Measurements from ENCODE around the gene LRP2BP.
A peak's percentile ranks its signal among the peaks of the same experiment; 100 is the strongest.

Gene LRP2BP

DNA sequence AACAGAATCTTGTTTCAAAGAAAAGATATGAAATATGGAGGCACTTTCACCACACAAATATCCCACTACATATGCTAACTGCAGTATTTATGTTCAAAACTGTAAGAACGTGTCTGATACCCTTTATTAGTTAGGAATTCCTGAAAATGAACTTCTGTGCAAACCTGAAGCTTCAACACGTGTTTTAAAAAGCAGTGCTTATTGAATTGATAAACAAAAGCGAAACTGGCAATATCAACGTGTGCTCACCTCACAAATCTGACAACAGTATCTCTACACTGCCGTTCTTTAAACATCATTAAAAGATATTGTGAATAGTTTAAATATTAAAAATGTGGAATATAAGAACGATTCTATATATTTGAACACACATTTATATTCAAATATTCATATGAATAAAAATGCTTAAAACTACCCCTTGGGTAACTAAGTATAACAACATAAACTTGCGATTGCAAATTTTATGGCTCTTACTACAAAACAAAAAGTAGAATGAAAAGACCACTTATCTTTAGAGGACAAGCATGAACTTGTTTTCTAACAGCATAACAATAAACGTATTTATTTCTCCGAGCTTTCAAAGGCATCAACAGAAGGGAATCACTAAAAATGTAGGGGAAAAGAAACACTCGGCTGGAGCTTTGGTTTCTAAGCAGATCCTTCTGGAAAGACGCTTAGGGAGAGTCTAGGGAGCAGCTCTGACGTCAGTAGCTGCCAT lies at the start of gene LRP2BP:
Gene LRP2BP, minus strand, starts transcription at position 687 of the 718 bp plus-strand sequence. CDS start 17,738 bp downstream, outside the sequence.
- DNase-seq (ENCODE audit: low read depth), result no peak

- no peak for DNase-seq (ENCODE audit: low read depth)
Measured at GRCh38 chr4:185445209-185445608, 49.5 kb upstream of the LRP2BP start.

GRCh38 chr4:185441479-185441878 lies 45.8 kb upstream of the LRP2BP start:
- DNase-seq (ENCODE audit: low read depth), result no peak

DNA sequence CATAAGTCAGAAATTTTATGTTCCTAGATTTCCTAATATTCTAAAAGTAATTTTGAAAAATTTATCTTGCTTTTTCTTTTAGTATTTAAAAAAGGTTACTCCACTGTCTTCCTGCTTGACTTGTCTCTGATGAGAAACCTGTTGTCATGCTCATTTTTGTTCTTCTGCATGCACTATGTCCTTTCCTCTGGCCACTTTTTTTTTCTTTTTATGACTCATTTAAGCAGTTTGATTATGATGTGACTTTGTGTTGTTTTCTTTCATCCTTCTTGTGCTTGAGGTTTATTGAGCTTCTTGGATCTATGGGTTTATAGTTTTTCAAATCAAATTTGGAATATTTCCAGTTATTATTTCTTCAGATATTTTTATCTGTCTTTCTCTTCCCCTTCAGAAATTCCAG lies 42.1 kb upstream of the LRP2BP start:
- no peak for DNase-seq (ENCODE audit: low read depth)

DNA sequence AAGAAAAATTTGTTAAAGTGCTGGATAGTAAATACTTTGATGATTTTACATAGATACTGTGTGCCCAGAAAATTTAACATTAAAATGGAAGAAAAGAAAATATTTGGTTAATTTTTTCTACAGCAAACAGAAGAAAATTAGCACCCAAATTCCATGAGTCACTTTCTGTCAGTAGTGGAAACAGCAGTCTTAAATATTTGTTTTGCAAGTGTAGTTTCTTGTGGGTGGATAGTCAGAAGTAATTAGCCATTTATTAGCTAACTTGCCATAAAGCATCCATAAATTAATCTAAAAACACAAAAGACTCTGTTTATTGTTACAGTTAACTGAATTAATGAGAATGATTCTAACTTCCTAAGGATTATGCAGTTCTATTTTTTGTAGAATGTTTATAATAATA lies 39.7 kb upstream of the LRP2BP start:
- no peak for DNase-seq (ENCODE audit: low read depth)

- DNase-seq (ENCODE audit: low read depth), result no peak
Measured at GRCh38 chr4:185429660-185430059, 33.9 kb upstream of the LRP2BP start.

GRCh38 chr4:185426960-185427688 lies 31.4 kb upstream of the LRP2BP start:
- no peak for DNase-seq (ENCODE audit: low read depth)

DNA sequence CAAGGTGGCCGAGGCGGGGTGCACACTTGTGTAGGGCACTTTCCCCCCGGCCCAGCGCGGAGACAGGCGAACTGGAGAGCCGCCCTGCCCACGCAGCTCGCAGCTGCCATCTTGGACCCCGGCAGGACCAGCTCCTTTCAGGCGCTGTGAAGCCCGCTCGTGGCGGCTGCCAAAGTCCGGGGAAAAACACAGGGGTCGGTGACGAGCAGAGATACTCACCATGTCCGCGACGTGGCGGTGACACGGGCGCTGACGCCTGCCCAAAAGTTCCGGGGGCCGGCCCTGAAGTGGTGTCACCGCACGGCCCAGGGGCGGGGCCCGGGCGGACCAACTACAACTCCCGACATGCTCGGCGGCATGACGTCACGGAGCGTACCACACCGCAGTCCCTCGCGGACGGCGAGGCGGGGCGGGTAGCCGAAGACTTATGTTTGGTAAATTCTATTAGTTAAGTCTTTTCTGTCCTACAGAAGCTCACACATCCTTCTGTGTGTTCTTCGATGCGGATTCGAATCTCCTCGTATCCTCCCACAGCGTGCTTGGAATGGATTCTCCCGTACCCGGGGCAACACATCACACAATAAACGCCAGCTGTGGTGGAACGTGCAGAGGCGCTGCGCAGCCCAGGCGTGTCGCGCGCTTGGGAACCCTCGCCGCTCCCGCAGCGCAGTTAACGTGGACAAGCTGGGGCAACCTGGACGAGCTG lies 30.1 kb upstream of the LRP2BP start, which contains the start of gene UFSP2:
Gene UFSP2, minus strand, starts transcription at position 318 of the 706 bp plus-strand sequence. Its CDS starts 96 bp downstream, at position 222.
- DNase-seq (ENCODE audit: low read depth), result peak; percentile 78

DNA sequence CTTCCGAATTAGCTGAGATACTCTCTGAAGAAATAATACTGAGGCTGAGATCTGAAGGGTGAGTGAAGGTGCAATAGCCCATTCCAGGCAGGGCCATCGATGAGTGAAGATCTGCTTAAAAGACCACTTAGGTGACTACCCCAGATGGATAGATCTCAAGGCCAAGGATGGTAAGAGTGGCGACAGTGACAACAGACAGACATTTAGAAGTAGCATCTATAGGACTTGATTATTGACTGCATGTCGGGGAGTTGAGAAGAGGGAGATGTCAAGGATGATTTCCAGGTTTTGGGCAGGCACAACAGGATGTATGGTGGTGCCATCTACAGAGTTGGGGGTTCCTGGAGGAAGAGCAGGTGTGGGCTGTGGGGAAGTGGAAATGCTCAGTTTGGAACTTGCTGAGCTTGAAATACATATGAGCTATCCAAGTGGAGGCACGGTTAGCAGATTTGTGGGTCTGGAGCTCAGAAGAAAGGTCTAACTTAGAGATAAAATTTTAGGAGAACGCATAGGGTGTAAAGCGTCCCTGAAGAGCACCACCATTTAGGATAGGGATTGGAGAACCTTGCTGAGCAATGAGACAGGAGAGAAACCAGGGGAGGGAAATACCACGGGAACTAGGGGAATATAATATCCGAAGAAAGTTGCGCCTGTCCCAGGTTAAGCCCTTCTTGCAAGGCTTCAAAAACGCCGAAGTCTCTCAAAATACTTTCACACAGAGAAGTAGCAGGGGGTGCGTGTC lies 29.4 kb upstream of the LRP2BP start:
- DNase-seq (ENCODE audit: low read depth), result no peak

- no peak for DNase-seq (ENCODE audit: low read depth)
Measured at GRCh38 chr4:185421366-185422124, 25.8 kb upstream of the LRP2BP start.

DNA sequence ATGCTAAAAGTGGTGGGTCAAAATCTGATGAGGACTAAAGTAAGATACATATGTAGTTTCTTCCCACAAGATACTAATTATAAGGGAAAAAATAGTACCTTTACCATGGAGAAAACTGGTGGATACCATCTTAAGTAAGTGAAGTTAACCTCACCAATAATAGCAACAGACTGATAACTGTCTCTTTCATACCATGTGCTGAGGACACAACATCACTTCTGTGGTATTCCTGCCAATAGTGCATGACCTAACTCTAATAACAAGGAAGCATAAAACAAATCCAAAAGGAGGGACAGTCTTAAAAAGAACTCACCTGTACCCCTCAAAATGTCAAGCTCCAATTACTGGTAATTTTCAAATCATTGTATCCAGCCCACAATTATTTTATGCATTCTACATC lies 21.2 kb upstream of the LRP2BP start:
- DNase-seq (ENCODE audit: low read depth), result no peak

DNA sequence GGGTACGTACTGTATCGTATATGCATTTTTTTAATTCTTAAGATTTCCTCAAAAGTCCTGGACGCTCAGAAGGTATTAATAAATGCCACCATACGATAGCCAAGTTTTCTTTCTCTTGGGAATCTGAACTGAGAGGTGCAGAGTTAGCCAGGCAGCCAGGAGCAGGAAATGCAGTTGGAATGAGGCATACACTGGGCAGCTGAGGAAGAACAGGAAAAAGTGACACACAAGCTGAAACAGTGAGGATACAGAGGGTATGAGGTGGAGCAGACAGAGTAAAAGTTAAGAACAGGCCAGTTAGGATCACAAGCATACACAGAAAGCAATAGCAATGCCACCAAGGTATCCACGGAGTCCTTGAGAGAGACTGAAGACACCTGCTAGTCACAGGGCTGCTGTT lies 16.7 kb upstream of the LRP2BP start:
- DNase-seq (ENCODE audit: low read depth), result no peak

GRCh38 chr4:185411849-185412248 lies 16.1 kb upstream of the LRP2BP start:
- DNase-seq (ENCODE audit: low read depth), result no peak

- DNase-seq (ENCODE audit: low read depth), result no peak
Measured at GRCh38 chr4:185408432-185408831, 12.7 kb upstream of the LRP2BP start.

GRCh38 chr4:185405296-185405999 lies 9.7 kb upstream of the LRP2BP start:
- DNase-seq (ENCODE audit: low read depth), result no peak

GRCh38 chr4:185404031-185404430 lies 8.3 kb upstream of the LRP2BP start:
- no peak for DNase-seq (ENCODE audit: low read depth)

- no peak for DNase-seq (ENCODE audit: low read depth)
Measured at GRCh38 chr4:185399466-185399865, 3.7 kb upstream of the LRP2BP start.

DNA sequence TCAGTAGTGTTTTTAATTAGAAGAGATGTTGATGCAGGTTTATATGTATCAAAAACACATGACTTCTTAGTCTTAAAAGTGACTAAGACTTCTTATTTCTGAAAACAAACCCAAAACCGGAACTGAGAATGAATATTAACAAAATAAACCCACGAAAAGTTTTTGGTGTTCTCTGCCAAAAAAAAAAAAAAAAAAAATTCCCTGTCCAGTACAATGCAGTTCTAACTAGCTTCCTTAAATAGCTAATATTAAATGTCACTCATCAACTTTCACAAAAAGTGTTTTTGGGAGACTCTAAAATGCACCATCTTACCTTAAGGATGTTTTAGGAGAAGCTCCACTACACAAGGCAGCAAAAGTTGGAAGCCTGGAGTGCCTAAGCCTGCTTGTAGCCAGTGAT lies 2.9 kb upstream of the LRP2BP start:
- DNase-seq (ENCODE audit: low read depth), result no peak

GRCh38 chr4:185396724-185397385 lies 1.1 kb upstream of the LRP2BP start, which contains the start of gene ANKRD37:
TSS of gene ANKRD37 (plus strand) at chr4:185396841. CDS start at chr4:185396924, 83 bp downstream.
- DNase-seq (ENCODE audit: low read depth), result no peak

Measured in activated T-cell treated with anti-CD3 and anti-CD28 coated beads for 48 hours (primary cell).